Osteocyte (in vitro differentiated cells): Measurements from ENCODE around the gene BMAL2. TPM values are rescaled to one million over a fixed set of nuclear protein-coding genes. Genes with fewer than 3 reads are reported as not detected.

Experiments
- DNase-seq: peaks from one replicate; pipeline ENCODE4 v3.0.0; 2021; ENCODE audit warnings: mixed read lengths; ENCODE audit not compliant: unreplicated experiment; ENCODE audit errors: extremely low spot score
- H3K27ac Mint-ChIP-seq: one replicate; pipeline ENCODE4 v1.8.0; 2021; ENCODE audit warnings: mild to moderate bottlenecking, mixed read lengths; ENCODE audit not compliant: unreplicated experiment
- H3K27me3 Mint-ChIP-seq: one replicate; pipeline ENCODE4 v1.8.0; 2021; ENCODE audit warnings: mixed read lengths; ENCODE audit not compliant: unreplicated experiment
- H3K36me3 Mint-ChIP-seq: one replicate; pipeline ENCODE4 v1.8.0; 2021; ENCODE audit warnings: mixed read lengths; ENCODE audit not compliant: unreplicated experiment
- H3K4me1 Mint-ChIP-seq: one replicate; pipeline ENCODE4 v1.8.0; 2021; ENCODE audit warnings: mixed read lengths; ENCODE audit not compliant: unreplicated experiment
- H3K4me3 Mint-ChIP-seq: one replicate; pipeline ENCODE4 v1.8.0; 2021; ENCODE audit warnings: mild to moderate bottlenecking, moderate library complexity, mixed read lengths; ENCODE audit not compliant: unreplicated experiment
- H3K9me3 Mint-ChIP-seq: one replicate; pipeline ENCODE4 v1.8.0; 2021; ENCODE audit warnings: mixed read lengths; ENCODE audit not compliant: unreplicated experiment
- total RNA-seq: library from RNA; stranded (reverse); gene quantifications from 2 replicates; pipeline ENCODE4 v1.2.1, GENCODE V29; 2021
- TF ChIP-seq, protein P1 (sequence below): fragments of 200-600 bp; sonication (generic); IDR thresholded peaks from 2 replicates; pipeline ENCODE4 v1.5.0; 2021; ENCODE audit warnings: antibody characterized with exemption, mild to moderate bottlenecking, moderate library complexity

Gene BMAL2
- total RNA-seq, 1 donor from 2014 or later: 6.4 TPM

GRCh38 chr12:27347779-27348178 lies 15.1 kb downstream of the BMAL2 start:
- no peaks in the 10 kb centered on the region for H3K36me3 Mint-ChIP-seq
- no peak overlapping the region for H3K27ac Mint-ChIP-seq
- TF ChIP-seq, protein P1, sequence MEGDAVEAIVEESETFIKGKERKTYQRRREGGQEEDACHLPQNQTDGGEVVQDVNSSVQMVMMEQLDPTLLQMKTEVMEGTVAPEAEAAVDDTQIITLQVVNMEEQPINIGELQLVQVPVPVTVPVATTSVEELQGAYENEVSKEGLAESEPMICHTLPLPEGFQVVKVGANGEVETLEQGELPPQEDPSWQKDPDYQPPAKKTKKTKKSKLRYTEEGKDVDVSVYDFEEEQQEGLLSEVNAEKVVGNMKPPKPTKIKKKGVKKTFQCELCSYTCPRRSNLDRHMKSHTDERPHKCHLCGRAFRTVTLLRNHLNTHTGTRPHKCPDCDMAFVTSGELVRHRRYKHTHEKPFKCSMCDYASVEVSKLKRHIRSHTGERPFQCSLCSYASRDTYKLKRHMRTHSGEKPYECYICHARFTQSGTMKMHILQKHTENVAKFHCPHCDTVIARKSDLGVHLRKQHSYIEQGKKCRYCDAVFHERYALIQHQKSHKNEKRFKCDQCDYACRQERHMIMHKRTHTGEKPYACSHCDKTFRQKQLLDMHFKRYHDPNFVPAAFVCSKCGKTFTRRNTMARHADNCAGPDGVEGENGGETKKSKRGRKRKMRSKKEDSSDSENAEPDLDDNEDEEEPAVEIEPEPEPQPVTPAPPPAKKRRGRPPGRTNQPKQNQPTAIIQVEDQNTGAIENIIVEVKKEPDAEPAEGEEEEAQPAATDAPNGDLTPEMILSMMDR: no peak
- no peak overlapping the region for H3K4me3 Mint-ChIP-seq
- H3K27me3 Mint-ChIP-seq: no peaks in the 10 kb centered on the region
- peaks cover 15% of the 10 kb centered on the region for H3K4me1 Mint-ChIP-seq
- no peaks in the 10 kb centered on the region for H3K9me3 Mint-ChIP-seq
- no peak for DNase-seq

DNA sequence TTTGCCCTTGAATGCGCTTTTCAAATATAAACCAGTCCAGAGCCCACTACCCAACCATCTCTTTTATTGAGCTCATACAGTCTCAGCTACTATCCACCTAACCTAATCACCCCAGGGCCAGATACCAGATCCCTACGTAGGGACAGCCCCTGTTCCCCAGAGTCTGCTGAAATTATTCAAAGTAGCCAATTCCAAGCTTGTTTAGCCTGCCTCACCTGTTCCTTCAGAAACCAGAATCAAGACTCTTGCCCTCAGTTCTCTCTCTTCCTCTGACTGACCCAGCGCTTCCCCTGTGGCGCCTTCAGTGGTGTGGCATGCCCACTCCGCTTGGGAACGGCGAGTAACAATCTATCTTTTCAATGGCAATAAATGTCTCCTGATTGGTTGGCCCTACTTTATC lies 18.8 kb downstream of the BMAL2 start:
- no peaks in the 10 kb centered on the region for H3K27me3 Mint-ChIP-seq
- TF ChIP-seq, protein P1: no peak
- no peak for DNase-seq
- no peaks in the 10 kb centered on the region for H3K4me1 Mint-ChIP-seq
- H3K4me3 Mint-ChIP-seq: no peak overlapping the region
- no peak overlapping the region for H3K27ac Mint-ChIP-seq
- no peaks in the 10 kb centered on the region for H3K9me3 Mint-ChIP-seq
- no peaks in the 10 kb centered on the region for H3K36me3 Mint-ChIP-seq

DNA sequence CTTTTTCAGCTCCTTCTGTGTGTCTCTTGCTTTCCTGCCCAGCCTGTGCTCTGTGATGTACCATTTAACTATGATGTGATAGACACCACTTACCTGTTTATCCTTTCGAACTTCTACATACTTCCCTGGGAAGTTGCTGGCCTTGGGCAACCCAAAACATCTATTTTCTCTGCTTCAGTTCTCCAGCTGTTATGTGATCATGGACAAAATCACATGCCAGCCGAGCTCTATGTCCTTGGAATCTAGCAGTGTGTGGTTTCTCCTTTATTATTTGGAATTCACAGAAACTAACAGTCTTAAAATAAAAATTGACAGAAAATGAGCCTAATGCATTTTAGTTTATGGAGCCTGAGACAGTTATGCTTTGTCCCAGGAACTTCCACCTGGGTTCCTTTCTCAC lies 22.9 kb downstream of the BMAL2 start:
- Mint-ChIP-seq H3K4me3 (no peak overlapping the region), H3K27me3 (no peaks in the 10 kb centered on the region), H3K27ac (no peak overlapping the region), H3K36me3 (no peaks in the 10 kb centered on the region), H3K4me1 (peaks cover 5% of the 10 kb centered on the region), H3K9me3 (no peaks in the 10 kb centered on the region)
- TF ChIP-seq, protein P1: no peak
- DNase-seq: no peak

- no peaks in the 10 kb centered on the region for H3K9me3 Mint-ChIP-seq
- peaks cover 6% of the 10 kb centered on the region for H3K4me1 Mint-ChIP-seq
- no peaks in the 10 kb centered on the region for H3K36me3 Mint-ChIP-seq
- H3K4me3 Mint-ChIP-seq: no peak overlapping the region
- no peak for DNase-seq
- TF ChIP-seq, protein P1: no peak
- no peak overlapping the region for H3K27ac Mint-ChIP-seq
- H3K27me3 Mint-ChIP-seq: no peaks in the 10 kb centered on the region
Measured at GRCh38 chr12:27355979-27356378, 23.3 kb downstream of the BMAL2 start.

- H3K27me3 Mint-ChIP-seq: no peaks in the 10 kb centered on the region
- TF ChIP-seq, protein P1: no peak
- H3K27ac Mint-ChIP-seq: no peak overlapping the region
- H3K4me3 Mint-ChIP-seq: no peak overlapping the region
- H3K4me1 Mint-ChIP-seq: peaks cover 16% of the 10 kb centered on the region
- no peak for DNase-seq
- H3K36me3 Mint-ChIP-seq: no peaks in the 10 kb centered on the region
- H3K9me3 Mint-ChIP-seq: no peaks in the 10 kb centered on the region
Measured at GRCh38 chr12:27359578-27360340, 27.1 kb downstream of the BMAL2 start.
